OCI-LY1 (cell line): ENCODE results near the gene SLC17A2.

ENCODE experiments used
- CTCF ChIP-seq: fragments of 200-600 bp; sonication (generic), shearing (Covaris generic); IDR thresholded peaks from 2 replicates; pipeline ENCODE4 v1.5.1; 2017; ENCODE audit warnings: mild to moderate bottlenecking, antibody characterized with exemption, low read length, moderate library complexity, mixed read lengths
- EZH2 ChIP-seq: fragments of 200-600 bp; sonication (generic), shearing (Covaris generic); IDR thresholded peaks from 2 replicates; pipeline ENCODE4 v1.8.0; 2017; ENCODE audit warnings: borderline replicate concordance, mixed run types, mild to moderate bottlenecking, antibody characterized with exemption, low read length, moderate library complexity, mixed read lengths

- no peak for TF ChIP-seq EZH2
- TF ChIP-seq CTCF: no peak
Measured at GRCh38 chr6:25893778-25894177, 36.7 kb downstream of the SLC17A2 start.
